HG03097 (cell line): ENCODE measurements around the gene DDN.

Experiments used
- ATAC-seq: cut with Tn5 transposase; IDR thresholded peaks from one replicate; pipeline ENCODE4 v1.9.1; 2021; ENCODE audit not compliant: unreplicated experiment, low FRiP score

The DDN gene

DNA sequence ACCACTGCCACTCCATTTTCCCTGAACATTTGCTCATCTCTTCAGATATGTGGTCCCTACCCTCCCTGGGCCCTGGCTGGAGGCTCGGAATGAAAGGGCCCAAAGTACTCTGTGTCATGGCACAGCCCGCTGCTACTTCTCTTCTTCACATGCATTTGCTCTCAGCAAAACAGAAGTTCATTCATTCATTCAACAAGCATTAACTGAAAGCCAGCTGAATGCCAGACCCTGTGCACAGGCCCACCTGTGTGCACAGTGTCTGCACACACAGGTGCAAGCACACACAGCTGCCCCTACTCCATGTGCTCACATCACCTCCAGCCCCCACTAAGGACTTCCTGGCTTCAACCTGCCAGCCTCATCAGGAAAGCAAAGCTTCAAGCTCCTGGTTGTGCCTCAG lies 13.3 kb downstream of the DDN start:
- no peak for ATAC-seq

GRCh38 chr12:48985475-48985897 lies 13.7 kb downstream of the DDN start:
- ATAC-seq, result no peak

DNA sequence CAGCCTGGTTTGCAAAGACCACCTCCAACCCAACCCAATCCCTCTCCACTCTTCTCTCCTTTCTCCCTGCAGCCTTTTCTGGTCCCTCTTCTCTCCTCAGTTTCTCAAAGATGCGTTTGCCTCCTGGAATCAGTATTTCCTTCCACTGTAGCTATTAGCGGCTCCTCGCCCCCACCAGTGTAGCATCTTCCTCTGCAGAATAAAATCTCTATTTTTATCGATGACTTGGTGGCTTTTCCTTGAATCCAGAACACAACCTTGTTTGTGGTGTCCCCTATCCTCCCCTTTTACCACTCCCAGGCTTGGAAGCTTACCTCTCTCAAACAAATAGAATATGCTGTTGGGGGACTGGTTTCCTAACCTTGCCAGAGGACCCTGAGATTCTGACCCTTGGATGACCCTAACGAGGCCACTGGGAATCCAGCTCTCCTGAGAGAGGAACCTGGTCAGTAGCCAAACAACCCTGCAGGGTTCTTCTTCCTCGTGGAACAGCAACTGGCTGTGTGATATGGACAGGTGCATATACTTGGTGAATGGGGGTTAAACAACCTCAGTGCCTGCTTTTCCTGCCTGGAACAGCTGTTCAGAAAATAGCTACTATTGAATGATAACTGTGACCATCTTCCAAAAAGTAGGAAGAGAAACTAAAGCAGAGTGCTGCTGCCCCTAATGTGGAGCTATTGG lies 16.6 kb downstream of the DDN start:
- no peak for ATAC-seq

DNA sequence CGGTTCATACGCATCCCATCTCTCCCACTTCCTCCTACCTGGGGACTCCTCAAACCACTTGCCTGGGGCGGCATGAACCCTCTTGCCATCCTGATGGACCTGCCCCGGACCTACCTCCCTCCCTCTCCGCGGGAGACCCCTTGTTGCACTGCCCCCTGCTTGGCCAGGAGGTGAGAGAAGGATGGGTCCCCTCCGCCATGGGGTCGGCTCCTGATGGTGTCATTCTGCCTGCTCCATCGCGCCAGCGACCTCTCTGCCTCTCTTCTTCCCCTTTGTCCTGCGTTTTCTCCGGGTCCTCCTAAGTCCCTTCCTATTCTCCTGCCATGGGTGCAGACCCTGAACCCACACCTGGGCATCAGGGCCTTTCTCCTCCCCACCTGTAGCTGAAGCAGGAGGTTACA lies 17.4 kb downstream of the DDN start:
- ATAC-seq, result no peak

DNA sequence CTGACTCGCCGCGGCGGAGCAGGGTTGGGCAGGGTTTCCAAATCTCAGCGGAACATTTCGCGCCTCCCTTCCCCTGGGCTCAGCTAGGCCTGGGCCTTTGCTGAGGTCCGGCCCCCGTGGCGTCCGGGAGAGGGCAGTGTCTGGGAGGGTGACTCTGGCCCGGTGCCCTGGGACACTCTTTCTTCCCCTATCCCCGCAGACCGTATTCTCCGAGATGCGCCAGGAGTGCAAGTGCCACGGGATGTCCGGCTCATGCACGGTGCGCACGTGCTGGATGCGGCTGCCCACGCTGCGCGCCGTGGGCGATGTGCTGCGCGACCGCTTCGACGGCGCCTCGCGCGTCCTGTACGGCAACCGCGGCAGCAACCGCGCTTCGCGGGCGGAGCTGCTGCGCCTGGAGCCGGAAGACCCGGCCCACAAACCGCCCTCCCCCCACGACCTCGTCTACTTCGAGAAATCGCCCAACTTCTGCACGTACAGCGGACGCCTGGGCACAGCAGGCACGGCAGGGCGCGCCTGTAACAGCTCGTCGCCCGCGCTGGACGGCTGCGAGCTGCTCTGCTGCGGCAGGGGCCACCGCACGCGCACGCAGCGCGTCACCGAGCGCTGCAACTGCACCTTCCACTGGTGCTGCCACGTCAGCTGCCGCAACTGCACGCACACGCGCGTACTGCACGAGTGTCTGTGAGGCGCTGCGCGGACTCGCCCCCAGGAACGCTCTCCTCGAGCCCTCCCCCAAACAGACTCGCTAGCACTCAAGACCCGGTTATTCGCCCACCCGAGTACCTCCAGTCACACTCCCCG lies 18.0 kb downstream of the DDN start:
- ATAC-seq, result no peak

- ATAC-seq, result no peak
Measured at GRCh38 chr12:48980389-48980952, 18.7 kb downstream of the DDN start.

DNA sequence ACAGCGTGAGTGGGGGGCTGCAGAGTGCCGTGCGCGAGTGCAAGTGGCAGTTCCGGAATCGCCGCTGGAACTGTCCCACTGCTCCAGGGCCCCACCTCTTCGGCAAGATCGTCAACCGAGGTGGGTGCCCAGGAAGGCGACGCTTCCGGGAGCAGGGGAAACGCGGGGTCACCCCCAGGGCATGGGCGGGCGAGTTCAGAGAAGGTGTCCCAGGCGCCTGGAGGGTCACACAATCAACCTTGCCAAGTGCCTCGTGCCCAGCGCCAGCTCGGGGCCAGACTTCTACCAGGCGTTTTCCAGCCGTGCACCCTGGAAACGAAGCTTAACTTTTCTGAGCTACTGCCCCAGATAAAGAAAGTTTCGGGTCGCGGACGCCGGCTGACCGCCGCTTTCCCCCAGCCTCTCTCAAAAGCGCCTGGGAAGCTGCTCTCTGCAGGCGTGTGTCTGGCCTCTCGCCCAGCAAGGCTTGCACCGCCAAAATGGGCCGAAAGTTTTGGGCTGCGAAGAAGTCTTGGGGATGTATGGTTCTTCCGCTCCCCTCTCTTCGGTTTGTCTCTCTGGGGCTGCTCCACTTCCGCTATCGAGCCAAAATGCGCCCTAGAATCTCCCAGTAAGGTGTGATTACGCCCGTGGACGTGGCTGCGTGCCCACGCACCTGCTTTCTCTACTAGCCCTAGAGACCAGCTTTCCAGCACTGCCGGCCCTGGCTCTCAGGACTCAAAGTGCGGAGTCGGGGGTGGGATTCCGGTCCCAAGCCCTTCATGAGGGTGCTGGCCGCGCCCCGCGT lies 19.4 kb downstream of the DDN start:
- ATAC-seq, result no peak

GRCh38 chr12:48978741-48979601 lies 20.2 kb downstream of the DDN start:
- ATAC-seq, result no peak

- ATAC-seq, result no peak
Measured at GRCh38 chr12:48978291-48978740, 20.9 kb downstream of the DDN start, which contains the start of gene WNT1. Gene WNT1 (plus strand): TSS chr12:48978322. CDS start chr12:48978651, 329 bp downstream.

- no peak for ATAC-seq
Measured at GRCh38 chr12:48977290-48978281, 21.6 kb downstream of the DDN start.

DNA sequence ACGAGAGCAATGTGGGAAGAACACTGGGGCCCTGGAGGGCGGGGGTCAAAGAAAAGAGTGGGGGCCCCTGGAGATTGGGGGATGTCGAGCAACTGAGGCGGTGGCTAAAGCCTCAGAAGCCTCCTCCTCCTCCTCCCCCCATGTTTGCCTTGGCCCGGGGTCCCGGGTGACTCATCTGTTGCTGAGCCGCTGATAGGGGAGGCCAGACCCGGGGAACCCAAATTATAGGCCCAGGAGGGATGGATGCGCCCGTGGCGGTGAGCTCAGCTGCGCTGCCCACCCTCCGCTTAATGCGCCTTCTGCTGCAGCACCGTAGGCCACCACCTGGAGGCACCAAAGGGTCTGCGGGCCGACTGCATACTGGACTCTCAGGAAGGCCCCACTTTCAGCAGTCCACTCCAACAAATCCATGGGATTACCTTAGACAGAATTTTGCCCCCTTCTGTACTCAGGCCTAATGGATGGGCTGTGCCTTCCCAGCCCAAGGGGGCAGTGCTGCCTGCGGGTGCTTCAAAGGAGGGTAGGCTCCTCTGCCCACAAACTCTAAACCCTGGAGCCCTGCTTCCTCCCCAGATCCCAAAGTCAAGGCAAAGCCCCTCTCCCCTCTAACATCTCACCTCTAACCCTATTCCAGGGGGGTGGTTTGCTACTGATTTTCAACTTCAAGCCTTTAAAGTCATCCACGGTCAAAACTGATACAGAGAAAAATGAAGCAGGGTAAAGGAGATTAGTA lies 25.1 kb downstream of the DDN start:
- ATAC-seq, result no peak

GRCh38 chr12:48973531-48973930 lies 25.6 kb downstream of the DDN start:
- ATAC-seq, result no peak

- no peak for ATAC-seq
Measured at GRCh38 chr12:48972952-48973483, 26.2 kb downstream of the DDN start.

- ATAC-seq, result no peak
Measured at GRCh38 chr12:48972213-48972951, 26.8 kb downstream of the DDN start.

DNA sequence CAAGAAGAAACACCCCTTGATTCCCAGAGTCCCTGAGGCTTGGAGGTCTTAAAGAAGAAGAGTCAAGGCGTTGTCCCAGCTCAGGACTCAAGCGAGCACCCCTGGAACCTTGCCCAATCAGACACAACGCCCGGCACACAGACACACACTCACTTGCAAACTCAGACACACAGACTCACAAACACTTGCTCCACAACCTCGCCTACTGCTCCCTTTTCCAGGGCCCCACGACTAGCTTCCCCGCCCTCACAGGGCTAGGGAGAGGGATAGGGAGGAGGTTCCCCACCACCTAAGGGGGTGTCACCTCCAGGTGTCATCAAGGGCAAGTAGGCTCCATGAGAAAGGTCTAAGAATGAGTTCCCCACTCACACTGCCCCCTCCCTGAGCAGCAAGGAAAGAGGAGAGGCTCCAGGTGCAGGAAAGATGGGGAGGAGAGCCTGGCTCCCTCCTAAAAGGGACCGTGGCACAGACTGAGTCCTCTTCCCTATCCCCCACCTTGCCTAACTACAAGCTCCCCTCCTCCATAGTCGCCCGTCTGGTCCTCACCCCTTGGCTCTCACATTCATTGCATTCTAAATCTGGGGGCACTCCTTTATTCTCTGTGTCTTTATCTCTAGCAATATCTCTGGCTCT lies 28.4 kb downstream of the DDN start:
- no peak for ATAC-seq

DNA sequence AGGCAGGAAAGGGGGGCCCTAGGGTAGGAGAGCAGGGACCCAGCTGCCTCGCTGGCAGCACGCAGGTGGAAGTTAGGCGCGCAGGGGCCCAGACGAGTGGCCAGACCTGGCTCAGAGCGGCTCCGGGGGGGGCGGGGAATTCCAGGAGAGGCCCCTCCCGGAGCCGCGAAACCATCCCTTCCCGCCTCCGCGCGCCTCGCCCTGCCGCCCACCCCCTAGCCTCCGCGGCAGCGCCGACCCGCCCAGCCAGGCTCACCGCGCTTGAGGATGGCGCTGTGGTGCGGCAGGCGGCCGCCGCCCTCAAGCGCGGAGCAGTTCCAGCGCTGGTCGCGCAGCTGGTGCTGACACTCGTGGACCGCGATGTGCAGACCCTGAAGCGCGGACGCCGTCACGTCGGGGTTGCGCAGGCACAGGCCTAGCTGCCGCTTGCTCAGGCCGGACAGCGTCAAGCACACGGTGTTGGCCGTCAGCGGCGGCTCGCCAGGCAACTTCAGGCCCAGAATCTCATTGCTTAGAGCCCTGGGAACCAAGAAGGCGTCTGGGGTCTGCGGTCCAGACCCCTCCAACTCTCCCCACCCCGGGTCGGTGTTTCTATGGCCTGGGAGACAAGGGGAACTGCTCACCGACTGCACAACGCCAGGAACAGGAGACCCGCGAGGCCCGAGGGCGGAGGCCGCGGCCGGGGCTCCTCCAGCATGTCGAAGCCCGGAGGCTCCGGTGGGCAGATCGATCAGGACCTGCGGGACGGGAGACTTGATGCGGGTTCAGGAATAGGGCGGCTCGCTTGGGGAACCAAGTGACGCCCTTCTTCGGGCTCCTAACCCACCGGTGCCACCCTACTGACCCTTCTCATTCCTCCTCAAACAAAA lies 29.1 kb downstream of the DDN start:
- ATAC-seq, result no peak
